Stimulated activated CD8-positive, alpha-beta memory T cell treated with anti-CD3 and anti-CD28 coated beads, Interleukin-4, amount 100 ng/mL, for 1 hour (primary cell): ENCODE measurements around the gene GTF3C1.
"Not testable (repeated sequence)": the region's sequence is repeated elsewhere in the genome, so short reads cannot be mapped to it uniquely, and the experiment has no call there.

Experiments used
- DNase-seq, 2 donors: peaks; one replicate each; pipeline ENCODE4 v3.0.0-alpha.2; 2020; ENCODE audit warnings: low read depth in 2 of 2, low spot score in 1 of 2

GTF3C1 gene, protein sequence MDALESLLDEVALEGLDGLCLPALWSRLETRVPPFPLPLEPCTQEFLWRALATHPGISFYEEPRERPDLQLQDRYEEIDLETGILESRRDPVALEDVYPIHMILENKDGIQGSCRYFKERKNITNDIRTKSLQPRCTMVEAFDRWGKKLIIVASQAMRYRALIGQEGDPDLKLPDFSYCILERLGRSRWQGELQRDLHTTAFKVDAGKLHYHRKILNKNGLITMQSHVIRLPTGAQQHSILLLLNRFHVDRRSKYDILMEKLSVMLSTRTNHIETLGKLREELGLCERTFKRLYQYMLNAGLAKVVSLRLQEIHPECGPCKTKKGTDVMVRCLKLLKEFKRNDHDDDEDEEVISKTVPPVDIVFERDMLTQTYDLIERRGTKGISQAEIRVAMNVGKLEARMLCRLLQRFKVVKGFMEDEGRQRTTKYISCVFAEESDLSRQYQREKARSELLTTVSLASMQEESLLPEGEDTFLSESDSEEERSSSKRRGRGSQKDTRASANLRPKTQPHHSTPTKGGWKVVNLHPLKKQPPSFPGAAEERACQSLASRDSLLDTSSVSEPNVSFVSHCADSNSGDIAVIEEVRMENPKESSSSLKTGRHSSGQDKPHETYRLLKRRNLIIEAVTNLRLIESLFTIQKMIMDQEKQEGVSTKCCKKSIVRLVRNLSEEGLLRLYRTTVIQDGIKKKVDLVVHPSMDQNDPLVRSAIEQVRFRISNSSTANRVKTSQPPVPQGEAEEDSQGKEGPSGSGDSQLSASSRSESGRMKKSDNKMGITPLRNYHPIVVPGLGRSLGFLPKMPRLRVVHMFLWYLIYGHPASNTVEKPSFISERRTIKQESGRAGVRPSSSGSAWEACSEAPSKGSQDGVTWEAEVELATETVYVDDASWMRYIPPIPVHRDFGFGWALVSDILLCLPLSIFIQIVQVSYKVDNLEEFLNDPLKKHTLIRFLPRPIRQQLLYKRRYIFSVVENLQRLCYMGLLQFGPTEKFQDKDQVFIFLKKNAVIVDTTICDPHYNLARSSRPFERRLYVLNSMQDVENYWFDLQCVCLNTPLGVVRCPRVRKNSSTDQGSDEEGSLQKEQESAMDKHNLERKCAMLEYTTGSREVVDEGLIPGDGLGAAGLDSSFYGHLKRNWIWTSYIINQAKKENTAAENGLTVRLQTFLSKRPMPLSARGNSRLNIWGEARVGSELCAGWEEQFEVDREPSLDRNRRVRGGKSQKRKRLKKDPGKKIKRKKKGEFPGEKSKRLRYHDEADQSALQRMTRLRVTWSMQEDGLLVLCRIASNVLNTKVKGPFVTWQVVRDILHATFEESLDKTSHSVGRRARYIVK (N-terminal part only)

GRCh38 chr16:27549746-27550581 lies at the start of gene GTF3C1, which contains the start of gene KATNIP:
Gene GTF3C1 (minus strand): TSS chr16:27549913. CDS start chr16:27549890, 23 bp downstream.
Gene KATNIP (plus strand): TSS chr16:27550144. CDS start chr16:27550171, 27 bp downstream.
- DNase-seq = peak; percentile 100

GRCh38 chr16:27598931-27599565 lies 49.3 kb upstream of the GTF3C1 start:
- DNase-seq = no peak

DNA sequence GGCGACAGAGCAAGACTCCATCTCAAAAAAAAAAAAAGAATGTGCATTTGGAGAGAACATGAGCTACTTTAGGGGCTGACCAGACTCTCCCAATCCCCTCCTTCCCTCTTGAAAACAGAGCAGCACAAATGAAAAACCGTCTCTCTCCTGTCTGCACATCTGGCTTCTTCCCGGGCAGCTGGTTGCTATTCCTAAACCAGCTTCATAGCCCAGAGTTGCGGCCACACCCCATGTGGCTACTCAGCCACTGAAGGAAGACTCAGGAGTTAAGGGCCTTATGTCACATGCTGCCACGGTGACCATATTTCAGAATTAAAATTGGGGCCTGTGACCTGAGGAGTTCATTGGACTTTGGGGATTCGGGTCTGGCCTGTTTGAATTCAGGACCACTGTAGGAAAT lies 48.5 kb upstream of the GTF3C1 start:
- DNase-seq = no peak

- DNase-seq = no peak
These were observed 47.6 kb upstream of the GTF3C1 start for GRCh38 chr16:27597361-27597760.

GRCh38 chr16:27596411-27596810 lies 46.7 kb upstream of the GTF3C1 start:
- DNase-seq = no peak

- DNase-seq = no peak
These were observed 46.3 kb upstream of the GTF3C1 start for GRCh38 chr16:27595993-27596392.

GRCh38 chr16:27595475-27595874 lies 45.8 kb upstream of the GTF3C1 start:
- no peak for DNase-seq

DNA sequence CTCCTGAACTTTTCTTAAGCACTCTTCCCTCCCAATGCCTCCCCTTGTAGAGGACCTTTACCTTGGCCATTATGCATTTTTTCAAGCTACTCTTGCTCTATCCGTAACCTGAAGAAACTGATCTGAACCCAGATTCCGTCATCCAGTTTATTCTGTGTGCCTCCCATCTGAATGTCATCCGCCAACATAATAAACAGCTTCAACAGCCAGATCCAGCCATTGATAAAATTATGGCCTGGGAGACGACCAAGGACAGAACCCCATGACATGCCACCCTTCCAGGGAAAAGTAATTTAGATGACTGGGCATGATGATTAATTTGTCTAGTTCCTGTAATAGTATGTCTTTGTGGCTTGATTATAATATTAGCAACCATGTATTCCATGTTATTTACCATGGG lies 42.1 kb upstream of the GTF3C1 start:
- DNase-seq = no peak

GRCh38 chr16:27588057-27588456 lies 38.3 kb upstream of the GTF3C1 start:
- no peak for DNase-seq

DNA sequence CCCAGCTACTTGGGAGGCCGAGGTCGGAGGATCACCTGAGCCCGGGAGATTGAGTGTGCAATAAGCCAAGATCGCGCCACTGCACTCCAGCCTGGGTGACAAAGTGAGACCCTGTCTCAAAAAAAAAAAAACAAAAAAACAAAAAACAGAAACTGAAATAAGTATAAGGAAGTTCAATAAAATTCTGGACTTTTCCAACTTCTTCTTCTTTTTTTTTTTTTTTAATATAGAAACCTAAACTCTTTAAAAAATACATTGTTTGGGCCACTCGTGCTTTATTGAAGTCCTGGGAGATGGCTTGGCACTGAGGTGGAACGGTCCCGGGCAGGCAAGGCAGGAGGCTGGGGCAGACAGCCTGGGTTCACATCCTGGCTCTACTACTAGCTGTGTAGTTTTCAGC lies 37.0 kb upstream of the GTF3C1 start:
- no peak for DNase-seq

DNA sequence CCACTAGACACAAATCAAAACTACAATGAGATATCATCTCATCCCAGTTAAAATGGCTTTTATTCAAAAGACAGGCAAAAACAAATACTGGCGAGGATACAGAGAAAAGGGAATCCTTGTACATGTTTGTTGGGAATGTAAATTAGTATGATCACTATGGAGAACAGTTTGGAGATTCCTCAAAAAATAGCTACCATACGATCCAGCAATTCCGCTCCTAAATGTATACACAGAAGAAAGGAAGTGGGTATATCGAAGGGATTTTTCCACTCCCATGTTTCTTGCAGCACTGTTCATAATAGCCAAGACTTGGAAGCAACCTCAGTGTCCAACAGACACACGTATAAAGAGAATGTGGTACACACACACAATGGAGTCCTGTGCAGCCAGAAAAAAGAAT lies 35.5 kb upstream of the GTF3C1 start:
- DNase-seq = no peak

- no peak for DNase-seq
These were observed 33.9 kb upstream of the GTF3C1 start for GRCh38 chr16:27583634-27584033.

DNA sequence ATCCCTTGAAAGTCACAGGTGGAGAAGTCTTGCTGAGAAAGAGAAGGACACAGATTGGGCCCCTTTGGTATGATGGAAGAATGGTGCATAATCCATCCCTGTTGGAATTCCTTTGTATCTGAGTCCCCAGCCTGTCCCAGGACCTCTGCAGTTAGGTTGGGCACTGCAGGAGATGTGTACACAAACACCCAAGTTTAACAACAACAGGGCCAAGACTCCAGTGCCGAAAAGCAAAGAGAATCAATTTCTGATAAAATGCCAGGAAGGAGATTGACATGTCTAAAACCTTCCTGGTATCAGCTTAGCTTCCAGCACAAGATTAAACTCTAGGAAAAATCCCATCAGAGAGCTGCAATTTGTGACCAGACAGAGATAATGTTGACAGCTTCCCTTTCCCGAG lies 33.2 kb upstream of the GTF3C1 start:
- DNase-seq = no peak

DNA sequence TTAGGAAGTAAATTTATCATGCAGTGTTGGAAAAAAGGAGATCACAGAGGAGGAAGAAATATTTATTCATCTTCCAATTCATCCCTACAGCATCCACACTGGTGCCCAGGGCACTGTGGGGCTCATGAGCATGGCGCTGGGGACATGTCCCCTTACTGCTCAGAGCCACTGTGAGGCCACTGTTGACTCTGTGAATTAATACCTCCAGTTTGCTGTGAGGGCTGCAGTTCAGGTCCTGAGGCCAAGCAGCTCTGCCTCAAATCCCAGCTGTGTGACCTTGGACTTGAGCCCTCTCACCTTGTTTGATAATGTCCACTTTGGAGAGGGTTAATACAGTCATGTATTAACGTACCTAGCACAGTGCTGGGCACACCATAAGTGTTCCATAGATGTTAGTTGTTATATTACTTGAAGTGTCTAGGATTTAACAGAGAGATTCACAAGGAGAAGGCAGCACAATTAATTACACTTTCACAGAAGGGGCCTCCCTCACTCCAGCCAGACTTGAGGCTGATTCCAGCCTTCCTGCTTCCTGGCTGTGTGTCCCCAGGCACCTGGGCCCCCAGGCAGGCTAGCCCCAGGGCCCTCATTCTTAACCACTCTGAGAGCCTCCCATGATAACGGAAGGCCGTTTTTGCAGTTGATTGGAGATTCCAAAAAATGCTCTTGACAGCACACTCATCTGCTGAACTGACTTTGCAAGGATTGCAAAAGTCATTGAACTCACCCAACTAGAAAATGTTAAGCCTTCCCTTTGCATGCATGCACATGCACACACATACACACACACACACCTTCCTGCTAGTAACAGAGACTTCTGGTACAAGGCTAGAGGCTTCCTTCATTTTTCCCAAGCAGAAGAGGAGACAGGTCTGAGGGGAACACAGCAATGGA lies 29.6 kb upstream of the GTF3C1 start:
- DNase-seq = no peak

DNA sequence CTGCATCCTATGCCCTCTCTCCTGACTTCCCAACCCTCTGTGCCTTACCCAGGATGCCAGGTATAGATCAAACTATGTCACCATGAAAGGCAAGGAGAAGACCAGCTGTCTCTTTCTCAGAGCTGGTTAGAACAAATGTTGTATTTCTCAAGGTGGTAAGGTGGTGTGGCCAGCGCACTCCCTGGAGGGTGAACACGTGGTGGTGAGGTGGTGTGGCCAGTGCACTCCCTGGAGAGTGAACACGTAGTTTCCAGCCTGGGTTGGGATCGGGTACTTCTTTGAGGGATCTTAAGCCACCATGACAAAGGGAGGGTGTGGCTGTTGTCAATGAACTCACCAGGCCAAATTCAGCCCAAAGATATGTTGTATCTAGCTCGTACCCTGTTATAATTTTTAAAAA lies 27.0 kb upstream of the GTF3C1 start:
- DNase-seq = no peak

DNA sequence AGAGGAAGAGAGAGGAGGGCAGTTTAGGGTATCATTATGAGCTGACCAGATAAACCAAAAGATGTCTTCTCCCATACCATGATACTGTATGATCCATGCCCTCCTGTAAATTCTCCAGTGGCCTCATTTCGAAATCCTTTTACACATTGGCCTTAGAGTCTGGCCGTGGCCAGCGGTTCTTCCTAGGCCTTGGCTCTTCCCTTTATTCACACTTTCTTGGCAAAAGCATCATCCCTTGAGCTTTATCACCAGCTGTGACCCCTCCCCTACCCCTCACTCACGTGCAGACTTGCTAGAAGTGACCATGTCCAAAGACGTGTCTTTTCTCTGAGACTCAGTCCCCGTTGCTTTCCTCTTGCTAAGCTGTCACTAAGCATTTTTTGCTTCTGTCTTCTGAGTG lies 23.0 kb upstream of the GTF3C1 start:
- no peak for DNase-seq

GRCh38 chr16:27571433-27572326 lies 22.0 kb upstream of the GTF3C1 start:
- no peak for DNase-seq

DNA sequence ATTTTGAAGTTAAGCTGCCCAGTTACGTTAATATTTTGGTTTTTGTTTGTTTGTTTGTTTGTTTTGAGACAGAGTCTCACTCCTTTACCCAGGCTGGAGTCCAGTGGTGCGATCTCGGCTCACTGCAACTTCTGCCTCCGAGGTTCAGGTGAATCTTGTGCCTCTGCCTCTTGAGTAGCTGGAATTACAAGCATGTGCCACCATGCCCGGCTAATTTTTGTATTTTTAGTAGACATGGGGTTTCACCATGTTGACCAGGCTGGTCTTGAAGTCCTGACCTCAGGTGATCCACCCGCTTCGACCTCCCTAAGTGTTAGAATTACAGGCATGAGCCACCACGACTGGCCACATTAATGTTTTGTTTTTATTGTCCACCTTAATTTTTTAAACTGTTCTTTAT lies 21.3 kb upstream of the GTF3C1 start:
- not testable (repeated sequence) for DNase-seq
